SK-N-SH treated with all-trans-retinoic acid at 6 μM for 48 hours (cell line): ENCODE data around the gene SMC1B.

ENCODE experiments used
- ATAC-seq: fragments of 200-7000 bp; cut with Tn5 transposase; 3 replicates; pipeline ENCODE4 v1.9.1; 2020; ENCODE audit warnings: mild to moderate bottlenecking, moderate library complexity
- ARNTL ChIP-seq: fragments of 450-650 bp; formaldehyde crosslinking; IDR thresholded peaks from 2 replicates; pipeline ENCODE4 v1.5.0; 2020; ENCODE audit warnings: low read depth, mild to moderate bottlenecking, moderate library complexity, borderline replicate concordance
- BACH2 ChIP-seq: fragments of 250-450 bp; sonication (Bioruptor Pico); IDR thresholded peaks from 2 replicates; pipeline ENCODE4 v1.9.0; 2021; ENCODE audit warnings: mild to moderate bottlenecking, borderline replicate concordance
- CREB5 ChIP-seq: fragments of 250-450 bp; sonication (Bioruptor Pico); IDR thresholded peaks from 2 replicates; pipeline ENCODE4 v1.5.1; 2020; ENCODE audit warnings: low read depth, mild to moderate bottlenecking, moderate library complexity
- CSDC2 ChIP-seq: fragments of 250-450 bp; sonication (Bioruptor Pico); IDR thresholded peaks from 2 replicates; pipeline ENCODE4 v1.5.0; 2020; ENCODE audit warnings: mild to moderate bottlenecking, moderate library complexity
- CSRNP3 ChIP-seq: fragments of 250-450 bp; sonication (Bioruptor Pico); IDR thresholded peaks from 2 replicates; pipeline ENCODE4 v1.5.1; 2021; ENCODE audit warnings: mild to moderate bottlenecking, moderate library complexity
- ESRRG ChIP-seq: fragments of 250-450 bp; sonication (Bioruptor Pico); IDR thresholded peaks from 2 replicates; pipeline ENCODE4 v1.6.1; 2021; ENCODE audit warnings: mild to moderate bottlenecking
- GLIS3 ChIP-seq: fragments of 250-450 bp; sonication (Bioruptor Pico); IDR thresholded peaks from 2 replicates; pipeline ENCODE4 v1.5.0; 2020; ENCODE audit warnings: mild to moderate bottlenecking, moderate library complexity
- PATZ1 ChIP-seq: fragments of 250-450 bp; sonication (Bioruptor Pico); IDR thresholded peaks from 2 replicates; pipeline ENCODE4 v1.8.0; 2020; ENCODE audit warnings: mild to moderate bottlenecking, moderate library complexity, borderline replicate concordance
- POU6F1 ChIP-seq: fragments of 250-450 bp; sonication (Bioruptor Pico); IDR thresholded peaks from 2 replicates; pipeline ENCODE4 v1.8.0; 2021; ENCODE audit warnings: low read depth, mild to moderate bottlenecking, moderate library complexity, borderline replicate concordance
- PPARA ChIP-seq: fragments of 250-450 bp; sonication (Bioruptor Pico); IDR thresholded peaks from 2 replicates; pipeline ENCODE4 v1.5.0; 2020; ENCODE audit warnings: mild to moderate bottlenecking, borderline replicate concordance
- SNAI2 ChIP-seq: fragments of 250-450 bp; sonication (Bioruptor Pico); IDR thresholded peaks from 2 replicates; pipeline ENCODE4 v1.5.0; 2020; ENCODE audit warnings: mild to moderate bottlenecking, moderate library complexity
- TCF4 ChIP-seq: fragments of 250-450 bp; sonication (Bioruptor Pico); IDR thresholded peaks from 2 replicates; pipeline ENCODE4 v1.8.0; 2021; ENCODE audit warnings: mild to moderate bottlenecking, moderate library complexity, borderline replicate concordance
- TOX ChIP-seq: fragments of 250-450 bp; sonication (Bioruptor Pico); IDR thresholded peaks from 2 replicates; pipeline ENCODE4 v1.8.0; 2021; ENCODE audit warnings: mild to moderate bottlenecking, moderate library complexity, borderline replicate concordance
- ZC3H10 ChIP-seq: fragments of 250-450 bp; sonication (Bioruptor Pico); IDR thresholded peaks from 2 replicates; pipeline ENCODE4 v1.5.1; 2021; ENCODE audit warnings: mild to moderate bottlenecking, moderate library complexity
- ZFP3 ChIP-seq: fragments of 250-450 bp; sonication (Bioruptor Pico); IDR thresholded peaks from 2 replicates; pipeline ENCODE4 v1.5.0; 2020; ENCODE audit warnings: mild to moderate bottlenecking, moderate library complexity
- ZNF565 ChIP-seq: fragments of 450-650 bp; formaldehyde crosslinking; conservative IDR thresholded peaks from 2 replicates; pipeline ENCODE4 v1.5.0; 2020; ENCODE audit warnings: low read depth, mild to moderate bottlenecking, moderate library complexity

Gene SMC1B

GRCh38 chr22:45454275-45454674, 40.9 kb upstream of the SMC1B start (continued):
- TF ChIP-seq POU6F1 (CRISPR knock-in tag) (no peak), TOX (CRISPR knock-in tag) (no peak), PPARA (CRISPR knock-in tag) (no peak), GLIS3 (CRISPR knock-in tag) (no peak)

- TF ChIP-seq GLIS3 (CRISPR knock-in tag) (no peak), CSRNP3 (CRISPR knock-in tag) (no peak), TCF4 (CRISPR knock-in tag) (no peak), SNAI2 (CRISPR knock-in tag) (no peak), CSDC2 (CRISPR knock-in tag) (no peak), TOX (CRISPR knock-in tag) (no peak), ZFP3 (CRISPR knock-in tag) (no peak), ARNTL (no peak), BACH2 (no peak), POU6F1 (CRISPR knock-in tag) (no peak), ZNF565 (CRISPR knock-in tag) (no peak), ZC3H10 (CRISPR knock-in tag) (no peak), ESRRG (no peak), CREB5 (CRISPR knock-in tag) (no peak), PATZ1 (CRISPR knock-in tag) (no peak)
- TF ChIP-seq, all 23 proteins: peak for 0
- no peak for ATAC-seq
Measured at GRCh38 chr22:45453764-45454163, 40.4 kb upstream of the SMC1B start.

GRCh38 chr22:45452565-45453379, 39.4 kb upstream of the SMC1B start:
- TF ChIP-seq POU6F1 (CRISPR knock-in tag) (no peak), CSRNP3 (CRISPR knock-in tag) (no peak), TCF4 (CRISPR knock-in tag) (no peak), TOX (CRISPR knock-in tag) (no peak), ZNF565 (CRISPR knock-in tag) (no peak), CREB5 (CRISPR knock-in tag) (no peak), SNAI2 (CRISPR knock-in tag) (no peak)
- TF ChIP-seq, all 23 proteins: peak for 0
- peak; percentile 63 for ATAC-seq
